Retinal pigment epithelial cell (primary cell): ENCODE data around the gene INSYN2B.
A peak's percentile ranks its signal among the peaks of the same experiment; 100 is the strongest.

Experiments
- DNase-seq: peaks from one replicate; pipeline ENCODE4 v3.0.0-alpha.2; 2010; ENCODE audit warnings: low read depth
- H3K4me3 ChIP-seq: 2 replicates; pipeline ENCODE4 v1.5.1; 2011; ENCODE audit warnings: mild to moderate bottlenecking, low read length, control low read depth, moderate library complexity
- CTCF ChIP-seq: conservative IDR thresholded peaks from 2 replicates; pipeline ENCODE4 v1.5.1; 2011; ENCODE audit warnings: low read depth, low read length, control low read depth, inconsistent platforms

INSYN2B gene

GRCh38 chr5:169980418-169981053 lies at the start of gene INSYN2B:
Gene INSYN2B, minus strand, starts transcription at chr5:169980495. Its CDS starts 96,597 bp downstream, at chr5:169883898.
- peak within 1 kb of the TSS; percentile 52 for H3K4me3 ChIP-seq
- peak; percentile 69 for TF ChIP-seq CTCF
- DNase-seq, result peak; percentile 66

- H3K4me3 ChIP-seq, result no peak overlapping the region
- no peak for TF ChIP-seq CTCF
- no peak for DNase-seq
These were observed 47.8 kb upstream of the INSYN2B start for GRCh38 chr5:170028124-170028523.

GRCh38 chr5:170025853-170026252 lies 45.6 kb upstream of the INSYN2B start:
- no peak for DNase-seq
- no peak for TF ChIP-seq CTCF
- no peak overlapping the region for H3K4me3 ChIP-seq

- no peak for TF ChIP-seq CTCF
- H3K4me3 ChIP-seq, result no peak overlapping the region
- no peak for DNase-seq
These were observed 41.2 kb upstream of the INSYN2B start for GRCh38 chr5:170021506-170021905.

GRCh38 chr5:170020423-170020822 lies 40.1 kb upstream of the INSYN2B start:
- DNase-seq, result no peak
- no peak overlapping the region for H3K4me3 ChIP-seq
- TF ChIP-seq CTCF, result no peak

- no peak overlapping the region for H3K4me3 ChIP-seq
- TF ChIP-seq CTCF, result no peak
- no peak for DNase-seq
These were observed 32.3 kb upstream of the INSYN2B start for GRCh38 chr5:170012622-170013021.

GRCh38 chr5:170011751-170012150 lies 31.5 kb upstream of the INSYN2B start:
- no peak overlapping the region for H3K4me3 ChIP-seq
- DNase-seq, result no peak
- no peak for TF ChIP-seq CTCF
